Cardiac fibroblast (primary cell): ENCODE results near the gene ACHE.

ENCODE experiments used
- DNase-seq, 2 donors: peaks; one replicate each; pipeline versions ENCODE4 v3.0.0 to v3.0.0-alpha.2; 2010; ENCODE audit warnings: low read depth in 2 of 2
- H3K4me3 ChIP-seq, 2 donors: replicated peaks in 1 of 2; 1 replicate in 1 of 2; 2 replicates in 1 of 2; pipeline ENCODE4 v1.5.1; 2011; ENCODE audit warnings: low read depth in 2 of 2, low read length in 2 of 2, mild to moderate bottlenecking in 2 of 2, moderate library complexity in 1 of 2
- TF ChIP-seq, protein P1 (sequence below): IDR thresholded peaks from one replicate; pipeline ENCODE4 v1.5.1; 2011; ENCODE audit warnings: low read depth, mild to moderate bottlenecking, low read length, inconsistent platforms

The ACHE gene

DNA sequence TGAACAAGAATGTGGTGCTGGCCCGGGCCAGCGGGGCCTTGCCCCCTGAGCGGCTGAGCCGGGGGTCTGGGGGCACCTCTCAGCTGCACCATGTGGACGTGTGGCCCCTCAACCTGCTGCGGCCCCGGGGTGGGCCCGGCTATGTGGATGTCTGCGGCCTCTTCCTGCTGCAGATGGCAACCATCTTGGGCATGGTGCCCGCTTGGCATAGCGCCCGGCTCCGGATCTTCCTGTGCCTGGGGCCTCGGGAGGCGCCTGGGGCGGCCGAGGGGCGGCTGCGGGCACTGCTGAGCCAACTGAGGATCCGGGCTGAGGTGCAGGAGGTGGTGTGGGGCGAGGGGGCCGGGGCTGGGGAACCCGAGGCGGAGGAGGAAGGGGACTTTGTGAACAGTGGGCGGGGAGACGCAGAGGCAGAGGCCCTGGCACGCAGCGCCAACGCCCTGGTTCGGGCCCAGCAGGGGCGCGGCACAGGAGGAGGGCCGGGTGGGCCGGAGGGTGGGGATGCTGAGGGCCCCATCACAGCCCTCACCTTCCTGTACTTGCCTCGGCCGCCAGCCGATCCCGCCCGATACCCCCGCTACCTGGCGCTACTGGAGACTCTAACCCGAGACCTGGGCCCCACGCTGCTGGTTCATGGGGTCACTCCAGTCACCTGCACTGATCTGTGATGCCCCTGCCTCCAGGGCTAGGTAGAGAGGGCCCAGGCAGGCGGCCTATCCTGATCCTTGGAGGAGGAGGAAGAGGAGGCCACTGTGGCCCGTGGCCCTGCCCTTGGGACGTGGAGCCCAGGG lies 29.6 kb downstream of the ACHE start:
- no peak overlapping the region for H3K4me3 ChIP-seq
- DNase-seq, result peak in 1 of 2 donors; percentile 49
- TF ChIP-seq, protein P1, sequence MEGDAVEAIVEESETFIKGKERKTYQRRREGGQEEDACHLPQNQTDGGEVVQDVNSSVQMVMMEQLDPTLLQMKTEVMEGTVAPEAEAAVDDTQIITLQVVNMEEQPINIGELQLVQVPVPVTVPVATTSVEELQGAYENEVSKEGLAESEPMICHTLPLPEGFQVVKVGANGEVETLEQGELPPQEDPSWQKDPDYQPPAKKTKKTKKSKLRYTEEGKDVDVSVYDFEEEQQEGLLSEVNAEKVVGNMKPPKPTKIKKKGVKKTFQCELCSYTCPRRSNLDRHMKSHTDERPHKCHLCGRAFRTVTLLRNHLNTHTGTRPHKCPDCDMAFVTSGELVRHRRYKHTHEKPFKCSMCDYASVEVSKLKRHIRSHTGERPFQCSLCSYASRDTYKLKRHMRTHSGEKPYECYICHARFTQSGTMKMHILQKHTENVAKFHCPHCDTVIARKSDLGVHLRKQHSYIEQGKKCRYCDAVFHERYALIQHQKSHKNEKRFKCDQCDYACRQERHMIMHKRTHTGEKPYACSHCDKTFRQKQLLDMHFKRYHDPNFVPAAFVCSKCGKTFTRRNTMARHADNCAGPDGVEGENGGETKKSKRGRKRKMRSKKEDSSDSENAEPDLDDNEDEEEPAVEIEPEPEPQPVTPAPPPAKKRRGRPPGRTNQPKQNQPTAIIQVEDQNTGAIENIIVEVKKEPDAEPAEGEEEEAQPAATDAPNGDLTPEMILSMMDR, result no peak

DNA sequence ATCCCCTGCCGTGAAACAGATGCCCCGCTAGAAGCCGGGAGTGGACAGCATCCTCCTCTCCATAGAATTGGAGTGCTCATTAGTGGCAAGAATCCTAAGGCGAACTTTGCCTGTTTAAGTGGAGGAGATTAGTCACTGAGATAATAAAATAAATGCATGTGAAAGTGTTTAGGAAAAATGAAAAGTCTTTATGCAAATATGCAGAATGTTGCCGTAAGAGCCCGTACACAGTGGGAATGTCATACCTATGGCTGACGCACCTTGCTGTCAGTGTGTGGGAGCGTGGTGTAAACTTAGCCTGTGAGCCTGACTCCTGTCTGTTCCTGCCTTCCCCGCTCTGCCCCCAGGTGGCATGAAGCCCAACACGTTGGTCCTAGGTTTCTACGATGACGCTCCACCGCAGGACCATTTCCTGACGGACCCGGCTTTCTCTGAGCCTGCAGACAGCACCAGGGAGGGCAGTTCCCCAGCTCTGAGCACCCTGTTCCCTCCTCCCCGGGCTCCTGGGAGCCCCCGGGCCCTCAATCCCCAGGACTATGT lies 30.2 kb downstream of the ACHE start:
- no peak overlapping the region for H3K4me3 ChIP-seq
- TF ChIP-seq, protein P1, result no peak
- DNase-seq, result no peak

DNA sequence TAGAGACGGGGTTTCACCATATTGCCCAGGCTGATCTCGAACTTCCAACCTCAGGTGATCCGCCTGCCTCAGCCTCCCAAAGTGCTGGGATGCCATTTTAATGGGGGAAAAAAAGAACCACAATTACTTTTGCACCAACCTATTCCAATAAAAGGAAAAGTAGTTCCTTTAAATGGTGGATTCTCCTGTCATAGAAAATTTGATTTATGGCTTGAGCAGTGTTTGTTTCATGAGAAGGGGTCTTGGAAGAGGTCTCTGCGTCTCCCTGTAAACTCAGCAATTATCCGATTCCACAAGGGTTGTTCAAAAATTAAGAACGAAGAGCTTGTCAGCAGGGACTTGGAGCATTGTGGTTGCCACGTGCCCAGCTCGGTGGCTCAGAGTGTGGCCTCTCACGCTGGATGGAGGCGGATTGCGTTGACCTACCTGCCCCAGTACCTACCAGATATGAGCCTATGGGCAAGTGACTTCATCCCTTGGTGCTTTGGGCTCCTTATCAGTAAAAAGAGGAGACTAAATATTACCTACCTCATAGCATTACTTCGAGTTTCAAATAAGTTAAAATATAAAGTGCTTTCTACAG lies 31.3 kb downstream of the ACHE start:
- H3K4me3 ChIP-seq, result no peak overlapping the region
- DNase-seq, result no peak
- TF ChIP-seq, protein P1, result no peak

DNA sequence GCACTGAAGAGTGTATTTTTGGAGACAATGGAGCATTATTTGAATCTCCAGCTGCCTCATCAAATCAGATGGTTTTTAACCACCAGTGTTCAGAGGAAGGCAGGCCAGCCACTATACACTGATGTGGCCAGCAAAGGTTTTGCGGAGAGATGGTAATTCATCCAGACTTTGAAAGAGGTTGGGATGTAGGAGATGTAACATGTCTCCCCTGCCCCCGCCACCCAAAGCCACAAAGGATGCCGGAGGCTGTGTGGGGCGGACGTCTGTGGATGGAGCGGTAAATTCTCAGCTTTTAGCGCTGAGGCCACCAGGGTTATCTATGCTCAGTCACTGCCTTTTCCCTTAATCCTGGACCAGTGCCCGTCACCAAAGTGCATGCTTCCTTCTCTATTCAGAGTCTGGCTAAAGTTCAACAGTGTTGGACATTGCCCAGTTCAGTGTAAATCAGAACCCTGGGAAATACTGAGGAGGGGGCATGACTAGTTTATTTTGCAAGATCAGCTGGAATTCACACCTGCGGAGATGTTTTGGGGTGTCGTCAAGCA lies 32.2 kb downstream of the ACHE start:
- TF ChIP-seq, protein P1, result no peak
- H3K4me3 ChIP-seq, result no peak overlapping the region
- peak in 1 of 2 donors; percentile 46 for DNase-seq

DNA sequence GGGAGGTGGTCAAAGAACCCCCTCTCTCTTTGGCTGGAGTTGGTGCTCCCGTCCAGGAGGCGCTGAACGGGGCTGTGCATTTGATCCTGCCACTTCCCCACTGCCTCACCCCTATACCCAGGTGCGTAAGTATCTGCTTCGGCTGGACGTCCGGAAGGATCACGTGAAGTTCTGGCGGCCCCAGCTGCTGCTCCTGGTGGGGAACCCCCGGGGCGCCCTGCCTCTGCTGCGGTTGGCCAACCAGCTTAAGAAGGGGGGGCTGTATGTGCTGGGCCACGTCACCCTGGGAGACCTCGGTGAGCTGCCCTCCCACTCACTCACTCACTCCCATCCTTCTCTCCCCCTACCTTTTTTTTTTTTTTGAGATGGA lies 34.1 kb downstream of the ACHE start:
- TF ChIP-seq, protein P1, result no peak
- H3K4me3 ChIP-seq, result no peak overlapping the region
- DNase-seq, result no peak

DNA sequence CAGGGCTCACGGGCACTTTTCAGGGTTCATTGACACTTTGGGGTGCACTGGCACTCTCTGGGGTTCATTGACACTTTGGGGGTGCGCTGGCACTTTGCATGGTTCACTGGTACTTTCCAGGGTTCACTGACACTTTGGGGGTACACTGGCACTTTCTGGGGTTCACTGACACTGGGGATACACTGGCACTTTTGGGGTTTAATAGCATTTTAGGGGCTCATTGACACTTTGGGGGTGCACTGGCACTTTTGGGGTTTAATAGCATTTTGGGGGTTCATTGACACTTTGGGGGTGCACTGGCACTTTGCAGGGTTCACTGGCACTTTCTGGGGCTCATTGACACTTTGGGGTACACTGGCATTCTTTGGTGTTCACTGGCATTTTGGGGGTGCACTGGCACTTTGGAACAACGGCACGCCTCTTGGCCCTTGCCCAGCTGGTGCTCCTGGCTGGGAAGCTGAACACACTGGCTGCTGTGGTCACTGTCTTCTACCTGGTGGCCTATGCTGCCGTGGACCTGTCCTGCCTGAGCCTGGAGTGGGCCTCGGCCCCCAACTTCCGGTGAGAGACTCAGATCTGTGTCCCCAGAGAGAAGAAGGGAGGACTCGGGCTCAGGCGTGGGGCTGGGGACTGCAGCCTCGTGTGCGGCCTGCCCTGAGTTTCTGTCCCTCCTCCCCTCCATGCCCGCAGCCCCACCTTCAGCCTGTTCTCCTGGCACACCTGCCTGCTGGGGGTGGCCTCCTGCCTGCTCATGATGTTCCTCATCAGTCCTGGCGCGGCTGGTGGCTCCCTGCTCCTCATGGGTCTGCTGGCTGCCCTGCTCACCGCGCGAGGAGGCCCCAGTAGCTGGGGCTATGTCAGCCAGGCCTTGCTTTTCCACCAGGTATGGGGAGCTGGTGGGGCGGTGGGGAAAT lies 34.7 kb downstream of the ACHE start:
- no peak for DNase-seq
- TF ChIP-seq, protein P1, result no peak
- H3K4me3 ChIP-seq, result no peak overlapping the region
